ENCODE results near the gene HNRNPUL2. TPM values are rescaled to one million over a fixed set of nuclear protein-coding genes. Genes with fewer than 3 reads are reported as not detected.
A peak's percentile ranks its signal among the peaks of the same experiment; 100 is the strongest.

HNRNPUL2 gene
- total and polyA plus RNA-seq, 2 of the 8 experiments (the other 6 are each of a cell fraction or from before 2014, with no cell fraction given): 14.9 to 46.4 TPM

- TF ChIP-seq CHD7 (IDR thresholded peaks at IDR 0.05; ENCODE audit: insufficient replicate concordance, low read length) (no peak), JUND (IDR thresholded peaks at IDR 0.05; ENCODE audit: low read length) (peak; percentile 1; the same call in 1 of the 2 replicates), TBP (IDR thresholded peaks at IDR 0.05; ENCODE audit: low read depth, low read length) (peak; percentile 60), ZNF274 (IDR thresholded peaks at IDR 0.05; ENCODE audit: borderline replicate concordance, extremely low read depth, low read length) (no peak), FOSL1 (IDR thresholded peaks at IDR 0.05; ENCODE audit: insufficient read depth, low read depth, low read length) (no peak), HDAC2 (IDR thresholded peaks at IDR 0.05; ENCODE audit: borderline replicate concordance in 1 of 2, low read depth in 2 of 2, low read length in 2 of 2) (peak in 1 of 2 experiments; percentile 66; a peak in 1 of 4 replicates), SAP30 (IDR thresholded peaks at IDR 0.05; ENCODE audit: insufficient read depth, insufficient replicate concordance, low read length) (no peak), POU5F1 (IDR thresholded peaks at IDR 0.05; ENCODE audit: low read depth, low read length) (no peak), ASH2L (IDR thresholded peaks at IDR 0.05; ENCODE audit: low read length) (peak; percentile 65)
Measured at GRCh38 chr11:62757846-62758788, 30.9 kb upstream of the HNRNPUL2 start (continued).
